ENCODE measurements around the gene CROT. TPM values are rescaled to one million over a fixed set of nuclear protein-coding genes. Genes with fewer than 3 reads are reported as not detected.
"Not testable (repeated sequence)": the region's sequence is repeated elsewhere in the genome, so short reads cannot be mapped to it uniquely, and the experiment has no call there.

Gene CROT, protein sequence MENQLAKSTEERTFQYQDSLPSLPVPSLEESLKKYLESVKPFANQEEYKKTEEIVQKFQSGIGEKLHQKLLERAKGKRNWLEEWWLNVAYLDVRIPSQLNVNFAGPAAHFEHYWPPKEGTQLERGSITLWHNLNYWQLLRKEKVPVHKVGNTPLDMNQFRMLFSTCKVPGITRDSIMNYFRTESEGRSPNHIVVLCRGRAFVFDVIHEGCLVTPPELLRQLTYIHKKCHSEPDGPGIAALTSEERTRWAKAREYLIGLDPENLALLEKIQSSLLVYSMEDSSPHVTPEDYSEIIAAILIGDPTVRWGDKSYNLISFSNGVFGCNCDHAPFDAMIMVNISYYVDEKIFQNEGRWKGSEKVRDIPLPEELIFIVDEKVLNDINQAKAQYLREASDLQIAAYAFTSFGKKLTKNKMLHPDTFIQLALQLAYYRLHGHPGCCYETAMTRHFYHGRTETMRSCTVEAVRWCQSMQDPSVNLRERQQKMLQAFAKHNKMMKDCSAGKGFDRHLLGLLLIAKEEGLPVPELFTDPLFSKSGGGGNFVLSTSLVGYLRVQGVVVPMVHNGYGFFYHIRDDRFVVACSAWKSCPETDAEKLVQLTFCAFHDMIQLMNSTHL
- 20.7 TPM for total RNA-seq (ENCODE audit: insufficient read depth, low replicate concordance)

- DNase-seq (ENCODE audit: low spot score) = peak; percentile 98
Observed at GRCh38 chr7:87345166-87345927, at the start of gene CROT. Gene CROT, plus strand, starts transcription at chr7:87345664. Its CDS starts 3,405 bp downstream, at chr7:87349069.

GRCh38 chr7:87300756-87301155, 44.7 kb upstream of the CROT start:
- DNase-seq (ENCODE audit: low spot score) = no peak

GRCh38 chr7:87310790-87311419, 34.6 kb upstream of the CROT start:
- no peak for DNase-seq (ENCODE audit: low spot score)

GRCh38 chr7:87312215-87312865, 33.1 kb upstream of the CROT start:
- peak; percentile 68 for DNase-seq (ENCODE audit: low spot score)

DNA sequence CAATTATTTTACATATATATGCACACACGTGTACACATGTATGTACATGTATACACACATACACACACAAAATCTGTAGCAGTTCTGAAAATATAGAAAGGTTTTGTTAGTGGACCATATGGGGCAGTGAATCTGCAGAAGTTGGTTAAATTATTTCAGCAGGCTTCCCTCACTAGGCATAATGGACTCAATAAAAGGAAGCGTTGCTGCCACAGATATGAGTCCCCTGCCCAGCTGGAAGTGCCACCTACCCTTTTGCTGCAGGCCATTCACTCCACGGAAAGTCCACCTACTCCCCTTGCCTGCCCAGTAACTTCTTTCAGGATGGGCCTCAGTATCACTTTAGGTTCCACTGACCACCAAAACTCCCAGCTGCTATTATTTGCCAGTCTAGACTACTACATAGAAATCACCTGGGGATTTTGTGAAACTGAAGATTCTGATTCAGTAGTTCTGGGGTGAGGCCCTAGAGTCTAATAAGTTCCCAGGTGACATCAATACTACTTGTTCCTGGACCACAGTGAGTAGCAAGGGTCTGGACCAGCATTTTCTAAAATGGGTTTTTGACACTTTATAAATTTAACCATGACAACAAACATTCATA, 29.3 kb upstream of the CROT start:
- DNase-seq (ENCODE audit: low spot score) = no peak

DNA sequence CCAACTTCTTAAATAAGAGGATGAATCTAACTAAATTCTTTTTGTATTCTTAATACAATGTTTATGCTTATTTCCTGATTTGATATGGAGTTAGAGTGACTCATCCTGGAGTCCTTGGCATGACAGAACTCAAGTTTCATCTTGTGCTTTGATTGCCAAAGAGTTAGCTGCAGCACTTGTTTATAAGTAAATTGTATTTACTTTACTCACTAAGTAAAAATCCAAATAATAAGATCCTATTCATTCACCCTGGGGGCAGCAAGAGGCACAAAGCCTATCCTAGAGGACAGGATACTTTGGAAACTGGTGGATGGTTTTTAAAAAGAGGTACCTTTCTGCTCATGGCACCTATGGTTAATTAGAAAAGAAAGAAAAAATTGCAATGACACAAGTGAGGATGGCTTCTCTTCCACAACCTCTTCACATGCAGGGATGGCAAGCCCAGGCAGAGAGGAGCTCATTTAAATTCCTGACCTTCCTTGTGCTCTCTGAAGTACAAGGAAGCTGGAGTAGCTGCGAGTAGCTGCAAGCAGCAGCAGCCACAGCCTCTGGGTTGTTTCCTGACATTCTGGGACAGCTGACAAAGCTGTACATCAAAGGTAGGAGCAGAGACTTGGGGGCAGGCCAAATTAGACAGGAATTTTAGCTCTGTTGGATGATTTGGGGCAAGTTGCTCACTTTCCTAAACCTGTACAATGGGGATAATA, 28.5 kb upstream of the CROT start:
- peak; percentile 18 for DNase-seq (ENCODE audit: low spot score)

- no peak for DNase-seq (ENCODE audit: low spot score)
Observed at GRCh38 chr7:87317691-87318245, 27.7 kb upstream of the CROT start.

DNA sequence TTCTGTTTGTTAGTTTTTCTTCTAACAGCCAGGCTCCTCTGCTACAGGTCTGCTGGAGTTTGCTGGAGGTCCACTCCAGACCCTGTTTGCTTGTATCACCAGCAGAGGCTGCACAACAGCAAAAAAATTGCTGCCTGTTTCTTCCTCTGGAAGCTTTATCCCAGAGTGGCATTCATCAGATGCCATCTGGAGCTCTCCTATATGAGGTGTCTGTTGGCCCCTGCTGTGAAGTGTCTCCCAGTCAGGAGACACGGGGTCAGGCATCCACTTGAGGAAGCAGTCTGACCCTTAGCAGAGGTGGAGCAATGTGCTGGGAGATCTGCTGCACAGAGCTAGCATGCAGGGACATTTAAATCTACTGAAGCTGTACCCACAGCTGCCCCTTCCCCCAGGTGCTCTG, 26.7 kb upstream of the CROT start:
- no peak for DNase-seq (ENCODE audit: low spot score)

DNA sequence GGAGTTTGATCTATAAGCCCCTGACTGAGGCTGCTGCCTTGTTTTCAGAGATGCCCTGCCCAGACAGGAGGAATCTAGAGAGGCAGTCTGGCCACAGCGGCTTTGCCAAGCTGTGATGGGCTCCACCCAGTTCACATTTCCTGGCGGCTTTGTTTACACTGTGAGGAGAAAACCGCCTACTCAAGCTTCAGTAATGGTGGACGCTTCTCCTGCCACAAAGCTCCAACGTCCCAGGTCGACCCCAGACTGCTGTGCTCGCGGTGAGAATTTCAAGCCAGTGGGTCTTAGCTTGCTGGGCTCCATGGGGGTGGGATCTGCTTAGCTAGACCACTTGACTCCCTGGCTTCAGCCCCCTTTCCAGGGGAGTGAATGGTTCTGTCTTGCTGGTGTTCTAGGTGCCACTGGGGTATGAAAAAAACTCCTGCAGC, 26.3 kb upstream of the CROT start:
- DNase-seq (ENCODE audit: low spot score) = not testable (repeated sequence)

- no peak for DNase-seq (ENCODE audit: low spot score)
Observed at GRCh38 chr7:87322912-87323311, 22.6 kb upstream of the CROT start.

- no peak for DNase-seq (ENCODE audit: low spot score)
Observed at GRCh38 chr7:87325576-87326370, 19.7 kb upstream of the CROT start.

- no peak for DNase-seq (ENCODE audit: low spot score)
Observed at GRCh38 chr7:87328281-87328680, 17.2 kb upstream of the CROT start.

- no peak for DNase-seq (ENCODE audit: low spot score)
Observed at GRCh38 chr7:87330316-87330715, 15.1 kb upstream of the CROT start.

- no peak for DNase-seq (ENCODE audit: low spot score)
Observed at GRCh38 chr7:87330942-87331341, 14.5 kb upstream of the CROT start.

DNA sequence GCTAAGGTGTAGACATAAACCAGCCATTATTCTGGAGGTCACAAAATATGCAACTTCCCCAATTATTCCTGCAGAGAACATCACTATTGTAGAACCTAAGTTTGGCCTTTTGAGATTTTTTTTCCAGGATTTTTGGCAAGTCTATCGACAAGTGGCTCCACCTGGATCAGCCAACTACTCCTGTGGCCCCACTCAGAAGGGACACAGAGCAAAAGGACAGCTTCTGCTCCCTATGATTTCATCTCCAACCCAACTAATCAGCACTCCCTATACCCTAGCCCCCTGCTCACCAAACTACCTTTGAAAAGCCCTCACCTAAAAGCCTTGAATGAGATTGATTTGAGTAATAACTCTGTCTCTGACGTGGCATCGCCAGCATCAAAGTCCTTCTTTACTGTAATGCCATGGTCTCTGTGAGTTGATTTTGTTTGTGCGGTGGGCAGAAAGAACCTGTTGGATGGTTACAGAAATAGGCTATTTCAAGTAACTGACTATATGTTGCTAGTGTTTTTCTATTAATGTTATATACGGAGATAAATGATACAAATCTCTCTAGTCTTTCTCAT, 13.7 kb upstream of the CROT start:
- DNase-seq (ENCODE audit: low spot score) = no peak

DNA sequence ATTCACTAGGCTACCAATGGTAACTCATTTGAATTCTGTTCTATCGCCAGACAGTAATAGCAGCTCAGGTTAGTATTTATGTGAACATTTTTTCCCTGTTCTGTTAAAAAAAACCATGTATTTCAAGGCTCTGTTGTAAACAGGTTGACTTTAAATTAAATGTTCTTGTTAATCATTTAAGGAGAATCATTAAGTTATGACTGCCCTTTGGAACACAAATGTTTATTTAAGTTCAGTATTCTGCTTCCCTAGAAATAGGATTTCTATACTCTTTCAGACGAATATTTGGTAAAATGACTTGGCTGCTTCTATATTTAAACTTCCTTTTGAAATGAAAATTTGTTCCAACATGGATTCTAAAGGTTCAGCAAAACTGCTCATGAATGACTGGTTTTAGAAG, 13.1 kb upstream of the CROT start:
- no peak for DNase-seq (ENCODE audit: low spot score)

GRCh38 chr7:87336136-87336535, 9.3 kb upstream of the CROT start:
- DNase-seq (ENCODE audit: low spot score) = no peak

DNA sequence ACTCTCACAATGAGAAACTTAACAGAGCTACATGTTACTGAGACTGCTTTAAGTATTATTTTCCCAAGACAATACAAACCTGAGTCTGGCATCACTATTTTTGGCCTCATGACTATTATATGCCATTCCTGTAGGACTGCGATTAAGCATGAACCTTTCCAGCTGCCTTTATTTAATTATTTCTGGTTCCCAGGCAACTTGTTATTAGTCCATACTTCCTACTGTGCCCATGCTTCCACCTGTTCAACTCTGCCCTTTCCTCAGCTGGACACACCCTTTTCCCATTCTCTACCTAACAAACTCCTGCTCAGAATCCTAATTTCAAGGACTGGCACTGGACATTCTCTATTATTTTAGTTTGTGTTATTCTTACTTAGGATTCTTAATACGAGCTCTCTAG, 8.1 kb upstream of the CROT start:
- no peak for DNase-seq (ENCODE audit: low spot score)

DNA sequence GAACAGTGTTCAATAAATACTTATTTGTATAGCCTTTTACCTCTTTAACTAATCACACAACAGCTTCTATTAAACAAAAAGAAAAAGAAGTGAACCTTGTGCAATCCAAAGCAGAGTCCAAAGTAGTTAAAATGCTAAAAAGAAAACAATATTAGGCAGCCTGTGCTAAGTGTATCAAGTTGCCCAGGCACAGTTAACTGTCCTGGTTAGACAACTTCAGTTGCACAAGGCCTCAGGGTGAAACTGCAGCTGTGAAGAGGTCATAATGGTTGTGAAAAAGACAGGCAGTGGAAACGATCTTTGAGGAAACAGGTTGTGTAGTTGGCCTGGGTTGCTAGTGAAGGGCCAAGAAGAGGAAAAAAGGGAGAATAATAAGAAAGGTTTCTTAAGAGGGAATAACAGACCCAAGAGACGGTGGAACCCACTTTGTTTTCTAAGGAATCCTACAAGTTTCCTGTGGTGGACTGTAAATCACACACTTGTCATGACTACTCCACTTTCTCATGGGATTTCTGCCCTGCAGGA, 6.0 kb upstream of the CROT start:
- DNase-seq (ENCODE audit: low spot score) = no peak

Data from umbilical cord (tissue), 2 donors.